Left cardiac atrium (tissue), 4 donors: ENCODE results near the gene IRF2. TPM values are rescaled to one million over a fixed set of nuclear protein-coding genes. Genes with fewer than 3 reads are reported as not detected.

Experiments used
- ATAC-seq, 2 donors: fragments of 200-7000 bp; cut with Tn5 transposase; one replicate each; pipeline ENCODE4 v1.9.1; 2020; ENCODE audit warnings: mild to moderate bottlenecking in 2 of 2, moderate library complexity in 2 of 2
- DNase-seq: peaks from one replicate; pipeline ENCODE4 v3.0.0-alpha.2; 2020
- intact Hi-C, 2 donors: fragments of 100-400 bp; cut with DNase I; formaldehyde crosslinking; loops; one replicate each; pipeline versions ENCODE4 v1.14.1 to v1.15.1; 2022 to 2023
- total RNA-seq, 2 donors: library from RNA; stranded (reverse); fragmentation: NEBNext Ultra II Directional; extraction: Animal tissue kit (Norgen Biotek cat#: 25700); gene quantifications; one replicate each; pipeline ENCODE4 v1.2.1, GENCODE V29; 2021
- donor health status: DM: no; HTN: yes; CAD: no.
- donor health status: DM: no; HTN: yes; CAD: no; lungs with severe emphysema.
- donor health status: DM: yes; HTN: yes; CAD: no.
- donor health status: Dilated cardiomyopathy.

IRF2 gene
- total RNA-seq, 2 donors from 2014 or later = 27.1 to 30.0 TPM

GRCh38 chr4:184363258-184363657, 111.1 kb downstream of the IRF2 start:
- ATAC-seq (no peak), DNase-seq (no peak)
- intact Hi-C loops = no loop called here

DNA sequence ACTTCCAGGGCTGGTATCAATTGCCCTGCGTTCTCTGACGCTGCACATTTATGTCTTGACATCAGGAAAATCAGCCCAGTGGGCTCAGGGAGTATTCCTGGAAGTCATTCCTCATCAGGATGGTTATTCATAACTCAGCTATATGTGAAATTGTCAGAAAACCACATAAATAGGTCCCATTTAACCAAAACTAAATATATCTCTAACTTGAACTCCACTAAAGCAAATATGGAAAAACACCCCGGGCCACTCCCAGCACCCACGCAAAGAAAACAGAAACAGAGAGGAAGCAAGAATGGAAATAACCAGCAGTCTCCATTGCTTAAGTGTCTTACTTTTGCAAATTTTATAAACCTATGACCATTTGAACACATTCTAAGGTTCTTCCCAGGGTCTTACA, 112.0 kb downstream of the IRF2 start:
- DNase-seq (no peak), ATAC-seq (no peak)
- intact Hi-C loops = no loop called here

GRCh38 chr4:184361443-184361842, 112.9 kb downstream of the IRF2 start:
- DNase-seq = no peak
- intact Hi-C loops = no loop called here
- ATAC-seq = peak in 1 of 2 donors; percentile 52

DNA sequence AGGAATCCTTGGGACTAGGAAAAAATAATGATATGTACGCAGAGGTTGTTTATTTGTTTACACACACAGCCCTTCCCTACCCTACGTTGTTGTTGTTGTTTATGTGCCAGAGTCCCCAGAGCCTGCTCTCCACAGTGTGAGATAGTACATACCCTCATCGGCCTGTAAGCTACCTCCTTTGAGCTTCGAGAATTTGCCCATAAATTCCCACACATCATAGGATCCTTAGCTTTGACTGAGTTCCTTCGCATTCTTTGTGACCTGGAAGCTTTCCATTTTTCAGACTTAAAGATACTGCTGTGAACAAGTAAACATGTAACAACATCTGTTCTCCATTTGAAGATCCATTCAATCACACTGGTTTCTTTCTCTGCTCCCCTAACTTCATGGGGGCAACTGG, 114.5 kb downstream of the IRF2 start:
- ATAC-seq (no peak), DNase-seq (no peak)
- intact Hi-C loops = no loop called here

- DNase-seq (no peak), ATAC-seq (no peak)
- intact Hi-C loops = no loop called here
These were observed 115.7 kb downstream of the IRF2 start for GRCh38 chr4:184358521-184359232.

- no peak for ATAC-seq
- no peak for DNase-seq
- intact Hi-C loops = no loop called here
These were observed 116.6 kb downstream of the IRF2 start for GRCh38 chr4:184357772-184358171.

GRCh38 chr4:184357165-184357564, 117.2 kb downstream of the IRF2 start:
- no peak for DNase-seq
- intact Hi-C loops = no loop called here
- ATAC-seq = no peak

GRCh38 chr4:184356366-184356765, 118.0 kb downstream of the IRF2 start:
- no peak for DNase-seq
- intact Hi-C loops = no loop called here
- no peak for ATAC-seq

DNA sequence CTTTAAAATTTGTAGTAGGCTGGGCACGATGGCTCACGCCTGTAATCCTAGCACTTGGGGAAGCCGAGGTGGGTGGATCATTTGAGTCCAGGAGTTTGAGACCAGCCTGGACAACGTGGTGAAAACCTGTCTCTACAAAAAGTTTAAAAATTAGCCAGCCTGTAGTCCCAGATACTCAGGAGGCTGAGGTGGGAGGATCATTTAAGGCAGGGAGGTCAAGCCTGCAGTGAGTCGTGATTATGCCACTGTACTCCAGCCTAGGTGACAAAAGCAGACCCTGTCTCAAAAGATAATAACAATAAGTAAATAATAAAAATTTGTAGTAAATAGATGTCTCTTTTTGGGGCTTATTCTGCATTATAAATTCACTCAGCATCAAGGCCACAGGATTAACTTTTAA, 118.5 kb downstream of the IRF2 start:
- no peak for DNase-seq
- intact Hi-C loops = no loop called here
- no peak for ATAC-seq

DNA sequence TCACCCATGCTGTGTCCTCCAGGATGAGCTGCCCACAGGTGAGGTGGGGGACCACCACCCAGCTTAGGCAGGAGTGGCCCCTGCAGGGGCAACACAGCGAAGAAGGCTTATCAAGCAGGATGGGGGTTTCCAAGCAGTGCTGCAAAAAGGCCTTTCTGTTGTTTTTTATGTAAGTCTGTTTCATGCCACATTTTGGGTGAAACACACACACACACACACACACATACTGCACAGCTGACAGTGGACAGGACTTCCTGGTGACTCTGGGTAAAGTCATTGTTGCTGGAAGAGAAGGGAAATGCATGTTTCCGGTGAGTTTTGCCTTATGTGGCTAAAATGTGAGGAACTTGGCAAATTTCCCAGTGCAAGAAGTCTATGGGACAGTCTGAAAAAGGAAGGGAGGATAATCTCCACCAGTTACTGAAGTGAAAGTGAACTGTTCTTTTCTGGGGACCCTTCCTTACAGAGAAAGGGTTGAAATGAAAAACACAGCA, 119.2 kb downstream of the IRF2 start:
- no peak for DNase-seq
- peak; percentile 81 to 89 for ATAC-seq
- intact Hi-C loops = no loop called here

GRCh38 chr4:184352891-184353290, 121.5 kb downstream of the IRF2 start:
- ATAC-seq (no peak), DNase-seq (no peak)
- intact Hi-C loops = no loop called here

GRCh38 chr4:184351560-184352451, 122.5 kb downstream of the IRF2 start:
- no peak for DNase-seq
- intact Hi-C loops = no loop called here
- ATAC-seq = no peak

DNA sequence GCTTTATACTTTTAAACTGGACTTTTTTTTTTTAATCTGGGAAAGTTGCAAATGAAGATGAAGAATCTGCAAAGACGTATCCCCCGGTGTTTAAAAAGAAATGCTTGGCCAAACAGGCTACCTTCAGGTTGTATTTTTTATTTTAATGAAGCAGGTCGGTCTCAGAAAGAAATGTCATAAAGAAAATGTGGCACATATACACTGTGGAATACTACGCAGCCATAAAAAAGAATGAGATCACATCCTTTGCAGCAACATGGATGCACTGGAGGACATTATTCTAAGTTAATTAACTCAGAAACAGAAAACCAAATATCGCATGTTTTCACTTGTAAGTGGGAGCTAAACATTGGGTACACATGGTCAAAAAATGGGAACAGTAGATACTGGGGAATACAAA, 123.4 kb downstream of the IRF2 start:
- intact Hi-C loops = no loop called here
- ATAC-seq = no peak
- no peak for DNase-seq

DNA sequence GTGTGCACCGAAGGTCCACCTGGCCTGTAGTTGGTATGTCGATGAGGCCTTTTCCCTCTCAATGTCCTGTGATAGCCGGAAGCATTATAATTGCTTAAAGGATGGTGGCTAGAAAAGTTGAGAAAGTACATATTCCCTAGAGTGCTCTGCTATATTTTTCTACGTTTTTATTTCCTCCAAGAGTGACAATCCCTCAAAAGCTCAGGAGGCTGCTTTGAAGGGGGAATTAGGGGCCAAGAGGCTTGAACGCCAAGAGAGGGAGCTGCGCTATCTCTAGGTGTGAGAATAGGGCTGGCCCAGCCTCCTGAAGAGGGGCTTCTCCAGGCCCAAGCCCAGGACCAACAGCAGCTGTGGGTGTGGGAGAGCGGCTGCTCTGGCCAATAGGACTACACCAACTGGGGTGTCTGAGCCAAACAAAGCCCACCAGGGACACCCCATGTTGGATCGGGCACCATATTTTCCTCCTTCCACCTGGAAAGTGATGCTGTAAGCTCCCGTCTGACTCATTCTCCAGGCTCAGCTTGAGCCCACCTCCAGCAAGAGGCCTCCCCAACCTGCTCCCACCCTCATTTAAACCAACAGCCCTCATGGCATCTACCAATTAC, 124.0 kb downstream of the IRF2 start:
- DNase-seq (no peak), ATAC-seq (no peak)
- intact Hi-C loops = no loop called here

DNA sequence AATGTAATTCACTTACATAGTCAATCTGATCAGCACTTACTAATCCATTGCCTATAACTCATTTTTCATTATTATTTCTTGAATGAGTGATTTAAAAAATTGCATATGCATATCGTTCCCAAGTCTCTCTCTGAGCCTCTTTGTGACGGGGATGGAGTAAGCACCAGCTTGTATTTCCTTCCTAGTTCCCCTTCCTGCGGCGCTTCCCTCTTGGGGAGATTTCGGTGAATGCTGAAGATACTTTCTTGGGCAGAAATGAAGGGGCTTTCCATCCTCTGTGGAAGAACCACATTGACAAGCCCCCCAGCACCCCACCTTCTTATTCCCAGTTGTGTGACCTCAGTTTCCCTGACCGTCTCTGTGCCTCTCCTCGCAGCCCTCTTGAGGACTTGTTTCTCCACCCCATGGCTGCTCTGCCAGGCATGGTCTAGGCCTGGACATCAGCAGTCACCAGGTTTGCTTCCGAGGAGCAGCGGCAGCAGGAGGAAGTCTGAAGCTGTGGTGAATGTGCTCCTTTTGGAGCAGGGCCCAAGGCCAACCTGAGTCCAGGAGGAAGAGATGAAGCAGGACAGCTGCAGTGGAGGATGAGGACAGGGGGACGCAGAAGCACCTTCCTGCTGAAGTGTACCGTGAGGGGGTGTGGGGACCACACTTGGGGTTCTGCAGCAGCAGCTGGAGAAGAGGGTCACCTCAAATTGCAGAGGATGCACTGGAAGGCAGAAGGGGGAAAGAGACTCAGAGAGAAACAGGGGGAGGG, 124.9 kb downstream of the IRF2 start:
- ATAC-seq = no peak
- no peak for DNase-seq

DNA sequence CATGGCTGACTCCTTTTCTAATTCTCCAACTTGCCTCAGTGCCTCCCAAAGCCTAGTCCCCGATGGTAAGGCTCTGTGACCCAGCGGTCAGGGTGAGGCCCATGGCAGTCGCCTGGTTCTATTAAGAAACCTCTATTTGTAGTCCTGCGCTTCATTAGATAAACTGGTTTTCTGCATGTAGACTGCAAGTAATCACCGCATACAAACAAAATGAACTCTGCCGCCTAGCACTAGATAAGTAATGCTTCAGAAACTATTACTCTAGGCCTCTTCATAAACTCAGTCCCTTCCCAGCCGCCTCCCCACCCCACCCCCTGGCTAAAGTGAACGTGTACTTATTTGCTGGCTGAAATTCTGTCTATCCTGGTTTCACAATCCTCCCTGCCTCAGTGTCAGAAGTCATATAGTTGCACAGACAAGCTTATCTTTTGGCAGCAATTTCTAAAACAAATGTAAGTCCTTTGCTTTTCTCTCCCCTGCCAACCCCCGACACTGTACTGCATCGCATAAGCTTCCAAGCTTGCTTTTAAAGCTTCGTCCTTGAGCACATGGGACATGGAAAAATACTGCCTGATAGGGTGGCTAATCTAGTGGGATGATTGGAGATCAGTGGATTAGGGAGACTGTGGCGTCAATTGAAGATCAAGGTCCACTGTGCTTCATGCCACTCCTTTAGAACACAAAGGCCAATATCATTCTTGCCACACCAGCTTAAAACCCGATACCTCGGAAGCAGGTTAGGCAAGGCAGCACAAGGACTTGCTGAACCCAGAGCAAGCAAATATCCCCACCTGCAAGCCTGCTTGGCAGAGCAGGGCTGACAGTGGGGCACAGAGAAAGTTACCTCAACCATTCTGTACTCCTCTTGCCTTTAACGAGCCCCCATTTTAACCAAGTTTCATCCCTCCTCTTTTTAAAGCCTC, 125.8 kb downstream of the IRF2 start:
- DNase-seq (peak; percentile 50), ATAC-seq (peak; percentile 42)
- intact Hi-C loops = loop anchor here in 1 of 2 donors (5.0 kb wide), 2 partner anchors 39 to 189 kb away; no protein-coding TSS in a partner anchor

More for the DNA sequence above, 124.9 kb downstream of the IRF2 start:
- intact Hi-C loops = loop anchor here in 1 of 2 donors (5.0 kb wide), 2 partner anchors 38 to 188 kb away; no protein-coding TSS in a partner anchor

GRCh38 chr4:184347251-184348239, 126.8 kb downstream of the IRF2 start:
- intact Hi-C loops = loop anchor here in 1 of 2 donors (5.0 kb wide), 2 partner anchors 40 to 190 kb away; no protein-coding TSS in a partner anchor
- DNase-seq (peak; percentile 56), ATAC-seq (peak; percentile 49 to 53)
